ELF-1 (cell line): ENCODE data around the gene PEMT.

Experiments
- DNase-seq: peaks from one replicate; pipeline ENCODE4 v3.0.0-alpha.2; 2016; ENCODE audit warnings: low read depth, low spot score

Gene PEMT

DNA sequence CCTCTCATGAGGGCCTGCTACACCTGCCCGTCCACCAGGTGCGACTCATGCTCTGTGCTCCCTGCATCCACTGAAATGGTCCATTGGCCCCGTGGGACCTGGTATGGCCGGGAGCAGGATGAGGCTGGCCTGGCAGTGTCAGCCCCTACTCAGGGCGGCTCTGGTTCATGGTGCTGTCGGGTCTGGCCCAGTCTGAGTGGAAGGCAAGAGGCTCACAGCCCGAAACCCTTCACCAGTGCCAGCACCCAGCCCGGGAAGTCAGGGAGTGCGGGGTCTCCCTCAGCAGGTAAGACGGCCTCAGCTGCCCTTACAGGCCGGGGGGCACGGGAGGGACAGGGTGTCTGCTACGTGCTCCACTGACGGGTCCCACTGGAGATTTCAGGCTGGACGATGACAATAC lies 54.8 kb downstream of the PEMT start:
- no peak for DNase-seq

DNA sequence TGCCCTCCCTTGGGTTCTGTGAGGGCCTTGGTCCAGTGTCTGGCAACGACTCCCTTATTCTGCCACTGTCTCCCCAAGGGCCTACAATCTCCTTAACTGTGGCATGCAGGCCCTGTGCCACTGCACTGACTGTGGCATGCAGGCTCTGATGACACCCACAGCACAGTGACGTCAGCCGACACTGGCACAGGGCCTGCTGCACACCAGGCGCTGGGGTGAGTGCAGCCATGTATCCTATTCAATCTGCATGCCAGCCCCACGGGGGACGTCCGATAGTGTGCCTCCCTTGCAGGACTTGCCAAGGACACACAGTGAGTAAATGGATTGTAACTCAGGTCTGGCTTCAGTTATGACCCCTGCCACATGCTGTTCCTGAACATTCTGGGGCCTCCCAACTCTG lies 55.6 kb downstream of the PEMT start:
- DNase-seq = no peak

DNA sequence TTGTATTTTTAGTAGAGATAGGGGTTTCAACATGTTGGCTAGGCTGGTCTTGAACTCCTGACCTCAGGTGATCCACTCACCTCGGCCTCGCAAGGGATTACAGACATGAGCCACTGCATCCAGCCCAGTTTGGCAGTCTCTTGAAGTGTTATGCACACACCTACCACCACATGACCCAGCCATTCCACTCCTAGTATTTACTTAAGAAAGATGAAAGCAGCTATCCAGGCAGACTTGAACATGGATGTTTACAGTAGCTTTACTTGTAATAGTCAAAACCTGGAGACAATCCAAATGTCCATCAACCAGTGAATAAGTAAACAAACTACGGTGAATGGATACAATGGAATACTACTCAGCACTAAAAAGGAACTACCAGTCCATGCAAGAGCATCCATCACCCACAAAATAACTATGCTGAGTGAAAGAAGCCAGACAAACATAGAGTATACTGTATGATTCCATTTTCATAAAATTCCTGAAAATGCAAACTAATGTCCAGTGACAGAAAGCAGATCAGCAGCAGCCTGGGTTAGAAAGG lies 57.5 kb downstream of the PEMT start:
- no peak for DNase-seq

DNA sequence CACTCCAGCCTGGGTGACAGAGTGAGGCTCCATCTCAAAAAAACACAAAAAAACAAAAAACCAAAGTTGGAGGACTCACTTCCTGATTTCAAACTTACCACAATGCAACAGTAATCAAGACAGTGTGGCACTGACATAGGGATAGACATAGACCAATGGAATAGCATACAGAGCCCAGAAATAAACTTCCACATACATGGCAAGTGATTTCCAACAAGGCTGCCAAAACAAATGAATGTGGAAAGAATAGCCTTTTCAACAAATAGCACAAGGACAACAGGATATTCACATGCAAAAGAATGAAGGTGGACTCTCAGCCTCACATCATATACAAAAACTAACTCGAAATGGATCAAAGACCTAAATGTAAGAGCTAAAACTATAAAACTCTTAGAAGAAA lies 58.5 kb downstream of the PEMT start:
- DNase-seq = no peak

DNA sequence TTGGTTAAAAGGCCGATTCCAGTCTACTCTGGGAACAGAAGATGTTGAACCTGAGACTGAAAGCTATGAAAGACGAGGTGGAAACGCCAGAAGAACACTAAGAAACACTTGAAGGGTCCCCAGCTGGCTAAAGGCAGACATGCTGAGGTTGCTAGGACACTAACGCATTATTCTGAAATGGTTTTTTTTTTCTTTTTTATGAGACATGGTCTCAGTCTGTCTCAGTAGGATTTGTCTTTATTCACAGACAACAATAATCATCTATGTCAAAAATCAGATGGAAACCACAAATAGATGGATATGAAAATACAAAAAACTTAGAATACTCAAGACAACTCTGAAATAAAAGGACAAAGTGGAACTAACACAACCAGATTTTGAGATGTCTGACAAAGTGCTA lies 60.4 kb downstream of the PEMT start:
- no peak for DNase-seq

DNA sequence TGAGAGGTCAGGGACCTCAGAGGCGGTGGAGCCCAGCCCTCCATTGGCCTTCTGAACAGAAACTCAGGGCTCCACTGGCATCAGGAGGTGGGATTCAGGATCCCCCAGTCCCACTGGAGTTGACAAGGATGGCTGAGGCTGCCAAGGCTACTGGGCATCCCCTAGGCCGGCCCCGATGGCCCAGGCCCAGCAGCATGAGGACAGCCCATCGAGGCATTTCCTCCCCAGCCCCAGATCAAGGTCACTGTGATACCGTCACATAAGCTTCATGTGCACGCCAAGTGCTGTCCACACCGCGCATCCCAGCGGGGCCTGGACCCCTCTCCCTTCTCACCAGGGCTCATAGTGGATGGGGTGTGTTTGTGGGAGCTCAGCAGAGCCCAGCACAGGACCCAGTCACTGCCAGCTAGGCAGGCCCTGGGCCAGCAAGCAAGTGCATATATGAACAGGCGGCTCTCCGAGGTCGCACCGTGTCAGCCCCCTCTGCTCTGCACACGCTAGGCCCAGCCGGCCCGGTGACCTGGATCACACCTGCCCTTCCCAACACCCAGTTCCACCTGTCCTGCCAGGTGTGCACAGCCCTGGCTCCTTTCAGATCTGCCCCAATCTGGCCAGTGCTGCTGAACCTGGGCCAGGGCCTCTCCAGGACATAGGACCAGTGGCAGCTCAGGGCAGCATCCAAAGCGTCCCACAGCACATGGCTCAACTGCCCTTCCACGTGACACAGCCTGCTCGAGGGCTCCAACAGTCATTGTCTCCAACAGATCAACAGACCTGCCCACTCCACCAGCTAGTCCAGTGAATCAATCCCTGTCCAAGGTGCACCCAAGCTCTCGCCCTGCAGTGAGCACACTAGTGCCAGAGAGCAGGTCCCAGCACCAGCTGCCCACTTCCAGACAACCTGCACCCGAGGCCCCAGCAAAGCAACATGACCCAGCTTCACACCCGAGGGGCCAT lies 62.5 kb downstream of the PEMT start:
- no peak for DNase-seq

DNA sequence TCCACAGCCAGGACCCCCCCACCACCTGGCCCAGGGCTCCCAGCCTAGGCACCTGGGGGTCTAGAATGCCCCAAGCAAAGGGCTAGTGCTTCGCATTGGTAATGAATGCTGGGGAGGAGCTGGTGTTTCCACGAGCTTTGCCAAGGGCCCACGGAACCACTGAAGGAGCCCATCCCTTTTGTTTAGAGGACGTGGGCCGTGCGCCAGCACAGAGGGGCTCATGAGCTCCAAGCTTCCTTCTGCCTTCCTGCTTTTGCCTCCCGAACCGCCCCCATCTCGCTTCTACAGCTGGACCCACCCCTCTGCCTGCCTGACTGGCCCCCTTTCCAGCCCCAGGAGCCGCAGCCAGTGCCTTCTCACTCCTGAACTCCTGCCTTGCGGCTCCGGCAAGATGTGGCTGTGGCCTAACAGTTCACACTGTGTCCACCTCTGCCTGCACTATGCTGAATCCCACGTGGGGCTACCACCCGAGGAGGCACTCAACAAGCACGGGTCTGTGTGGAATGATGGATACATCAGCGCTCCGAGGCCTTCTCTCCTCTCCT lies 63.5 kb downstream of the PEMT start:
- no peak for DNase-seq

DNA sequence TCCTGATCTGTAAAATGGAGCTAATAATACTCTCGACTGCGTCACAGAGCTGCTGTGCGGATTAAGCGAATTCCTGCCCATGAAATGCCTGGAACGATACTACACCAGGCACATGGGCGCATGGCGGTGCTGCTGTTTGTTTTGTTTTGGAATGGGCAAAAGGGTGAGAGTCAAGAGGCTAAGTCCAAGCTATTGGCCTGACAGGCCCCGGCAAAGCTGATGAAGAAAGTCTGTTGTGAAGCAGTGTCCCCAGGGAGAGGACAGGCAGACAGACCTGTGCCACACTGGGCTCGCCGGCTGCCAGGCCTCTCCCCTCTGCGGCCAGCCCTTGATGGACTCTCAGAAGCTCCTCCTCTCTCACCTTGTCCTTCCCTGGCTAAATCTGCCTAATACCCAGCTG lies 64.0 kb downstream of the PEMT start:
- no peak for DNase-seq

DNA sequence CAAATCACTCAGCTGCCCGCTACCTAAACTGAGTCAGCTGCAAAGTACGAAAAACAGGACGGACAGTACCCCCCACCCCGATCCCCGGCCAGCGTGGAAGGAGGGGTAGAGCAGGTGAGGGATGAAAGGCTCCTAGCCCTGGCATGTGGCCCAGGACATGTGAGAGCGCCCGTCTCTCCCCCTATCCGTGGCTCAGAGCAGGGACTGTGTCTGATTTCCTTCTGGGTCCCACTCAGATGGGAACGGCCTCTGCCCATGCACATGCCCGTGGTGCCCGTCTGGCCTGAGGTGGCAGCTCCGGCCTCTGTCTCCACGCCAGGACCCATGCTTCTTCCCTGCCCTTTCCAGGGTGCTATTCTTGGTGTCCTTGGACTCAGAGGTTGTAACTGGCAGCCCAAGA lies 65.1 kb downstream of the PEMT start:
- no peak for DNase-seq

DNA sequence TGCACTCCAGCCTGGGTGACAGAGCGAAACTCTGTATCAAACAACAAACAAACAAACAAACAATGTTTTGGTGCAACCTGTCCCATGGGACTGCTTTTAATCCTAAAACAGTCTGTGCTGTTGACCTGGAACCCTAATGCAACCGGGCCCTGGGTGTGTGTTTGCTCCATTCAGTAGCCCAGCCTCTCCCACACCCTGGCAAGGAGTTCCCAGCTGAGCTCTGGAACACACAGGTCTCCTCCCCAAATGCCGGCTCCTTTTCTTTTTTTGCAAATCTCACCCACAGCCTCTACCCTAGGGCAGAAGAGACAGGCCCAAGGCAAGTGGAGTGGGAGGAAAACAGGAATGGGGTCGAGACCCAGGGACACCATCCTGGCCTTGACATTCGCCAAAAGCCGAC lies 65.6 kb downstream of the PEMT start:
- no peak for DNase-seq

DNA sequence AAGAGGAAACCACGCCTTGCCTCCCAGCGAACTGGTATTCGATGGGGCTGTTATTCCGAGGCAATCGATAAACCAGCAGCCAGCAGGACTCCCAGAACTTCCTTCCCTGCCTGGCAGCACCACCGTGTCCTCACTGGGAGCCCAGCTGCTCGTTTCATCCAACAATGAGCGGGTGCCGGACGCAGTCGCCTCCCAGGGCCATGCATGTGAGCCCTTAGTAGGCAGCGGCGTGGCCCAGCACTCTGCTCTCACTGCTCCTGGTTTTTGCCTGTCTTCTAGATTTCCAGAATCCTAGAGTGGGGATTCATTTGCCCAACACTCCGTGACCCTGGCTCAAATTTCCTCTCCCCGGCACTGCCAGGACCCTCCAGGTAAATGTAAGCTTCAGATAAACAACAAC lies 66.2 kb downstream of the PEMT start:
- DNase-seq = no peak

DNA sequence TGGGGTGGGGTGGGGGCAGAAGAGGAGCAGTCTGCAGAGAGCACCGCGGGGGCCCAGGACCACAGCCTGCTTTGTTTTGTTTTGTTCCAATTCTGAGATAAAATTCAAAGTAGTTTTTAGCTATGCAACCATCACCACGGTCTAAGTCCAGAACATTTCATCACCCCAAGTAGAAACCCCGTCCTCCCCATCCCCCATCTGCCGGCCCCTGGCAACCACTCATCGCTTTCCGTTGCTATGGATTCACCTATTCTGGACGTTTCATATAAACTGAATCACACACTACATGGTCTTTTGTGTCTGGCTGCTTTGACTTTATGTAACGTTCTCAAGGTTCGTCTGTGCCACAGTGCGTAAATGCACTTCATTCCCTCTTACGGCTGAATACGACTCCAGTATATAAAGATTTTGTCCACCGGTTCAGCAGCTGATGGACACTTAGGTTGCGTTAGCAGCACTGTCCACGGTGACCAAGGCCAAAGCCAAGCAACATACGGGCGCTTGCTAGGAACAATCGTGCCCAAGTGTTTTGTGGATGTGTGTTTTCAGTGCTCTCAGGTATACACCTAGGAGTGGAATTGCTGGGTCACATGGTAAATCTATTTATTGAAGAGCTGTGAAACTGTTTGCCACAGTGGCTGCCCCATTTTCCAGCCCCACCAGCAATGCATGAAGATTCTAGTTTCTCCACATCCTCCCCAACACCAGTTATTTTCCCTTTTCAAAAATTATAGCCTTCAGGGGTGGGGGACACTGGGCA lies 67.6 kb downstream of the PEMT start:
- no peak for DNase-seq

DNA sequence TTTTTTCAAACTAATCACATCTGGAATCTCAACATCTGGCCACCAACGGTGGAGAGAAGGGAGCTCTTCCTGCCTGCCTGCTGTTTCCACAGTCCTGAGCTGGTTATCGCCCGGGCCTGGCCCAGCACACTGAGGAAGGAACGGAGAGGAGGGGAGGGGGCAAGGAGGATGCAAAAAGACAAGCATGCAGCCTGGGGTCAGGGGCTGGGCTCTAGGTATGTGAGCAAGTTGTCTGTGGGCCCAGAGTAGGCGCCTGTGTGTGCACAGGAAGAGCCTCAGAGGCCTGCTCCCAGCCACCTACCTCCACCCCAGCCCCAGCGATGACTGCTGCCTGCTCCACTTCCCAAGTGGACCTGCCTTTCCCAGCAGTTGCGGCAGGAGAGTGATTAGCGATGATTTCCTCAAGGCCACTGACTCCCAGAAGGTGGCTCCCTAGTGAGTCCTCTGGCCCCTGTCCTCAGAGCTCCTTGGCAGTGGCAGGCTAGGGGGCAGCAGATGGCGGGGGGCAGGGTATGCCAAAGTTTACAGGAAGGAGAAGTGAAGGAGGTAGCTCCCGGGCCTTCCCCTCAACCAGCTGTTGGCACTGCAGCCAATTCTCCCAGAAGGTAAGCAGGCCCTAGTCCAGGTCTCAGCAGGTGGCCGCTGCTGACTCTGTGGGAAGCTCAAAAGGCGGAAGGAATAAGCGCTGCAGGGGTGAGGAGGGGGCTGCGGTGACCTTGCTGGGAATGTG lies 68.3 kb downstream of the PEMT start:
- peak; percentile 62 for DNase-seq

DNA sequence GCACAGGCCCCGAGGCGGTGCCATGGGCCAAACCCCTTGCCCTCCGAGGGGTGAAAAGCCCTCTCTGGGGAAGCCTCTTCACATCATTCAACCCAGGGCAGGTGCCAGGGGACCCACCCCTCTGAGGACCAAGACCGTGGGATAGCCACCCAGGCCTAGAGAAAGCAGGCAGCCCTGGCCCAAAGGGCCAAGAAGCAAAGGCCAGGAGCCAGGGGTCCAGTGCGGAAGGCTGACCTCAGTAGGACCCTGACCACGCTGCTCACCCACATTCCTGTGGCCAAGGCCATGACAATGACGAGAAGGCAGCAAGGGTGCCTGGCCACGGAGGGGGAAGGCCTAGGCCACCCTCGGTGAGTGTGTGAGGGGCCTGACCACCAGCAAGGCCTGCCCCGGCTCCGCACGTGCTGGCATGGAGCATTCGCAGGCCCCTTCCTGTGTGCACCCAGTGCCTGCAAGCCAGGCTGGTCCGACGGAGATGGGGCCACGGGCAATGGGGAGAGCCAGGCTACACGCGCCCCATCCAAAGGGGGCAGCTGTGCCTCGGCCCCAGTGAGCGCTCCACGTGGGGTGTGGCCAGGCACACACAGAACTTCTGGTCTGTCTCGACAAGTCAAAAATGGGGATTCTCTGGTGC lies 70.8 kb downstream of the PEMT start:
- no peak for DNase-seq

DNA sequence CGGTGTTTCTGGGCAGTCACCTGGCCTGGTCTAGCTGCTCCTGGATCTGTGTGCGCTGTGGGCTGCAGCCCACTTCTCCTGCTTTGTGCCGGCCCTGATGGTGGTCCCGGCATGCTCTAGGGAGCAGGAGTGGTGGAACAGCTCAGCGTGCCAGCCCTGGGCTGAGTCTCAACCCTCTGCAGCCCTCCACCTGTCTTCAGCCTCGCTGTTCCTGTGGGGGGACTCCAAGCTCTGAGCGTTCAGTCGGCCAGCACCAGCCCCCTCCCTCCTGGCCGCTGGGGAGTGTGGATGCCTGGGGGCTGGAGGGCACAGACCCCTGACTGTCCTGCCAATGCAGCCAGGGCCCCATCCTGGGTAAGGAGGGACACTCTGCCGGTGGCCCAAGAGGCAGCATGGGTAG lies 71.6 kb downstream of the PEMT start:
- DNase-seq = no peak

DNA sequence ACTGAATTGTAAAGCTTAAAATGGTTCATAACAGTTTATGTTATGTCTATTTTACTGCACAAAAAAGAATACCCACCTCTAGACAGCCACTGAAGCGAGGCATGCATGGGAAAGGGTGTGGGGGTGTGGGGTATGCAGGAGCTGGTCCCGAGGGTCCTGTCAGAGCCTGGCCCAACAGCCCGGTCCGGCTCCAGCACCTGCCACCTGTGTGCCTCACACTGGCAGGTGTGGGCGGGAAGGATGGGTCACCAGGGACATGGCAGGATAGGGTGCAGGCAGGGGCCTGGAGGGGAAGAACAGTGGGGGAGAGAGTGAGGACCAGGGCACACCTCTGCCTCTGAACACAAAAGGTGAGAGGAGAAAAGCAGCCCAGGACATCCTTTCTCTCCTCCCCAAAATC lies 72.6 kb downstream of the PEMT start:
- DNase-seq = no peak

DNA sequence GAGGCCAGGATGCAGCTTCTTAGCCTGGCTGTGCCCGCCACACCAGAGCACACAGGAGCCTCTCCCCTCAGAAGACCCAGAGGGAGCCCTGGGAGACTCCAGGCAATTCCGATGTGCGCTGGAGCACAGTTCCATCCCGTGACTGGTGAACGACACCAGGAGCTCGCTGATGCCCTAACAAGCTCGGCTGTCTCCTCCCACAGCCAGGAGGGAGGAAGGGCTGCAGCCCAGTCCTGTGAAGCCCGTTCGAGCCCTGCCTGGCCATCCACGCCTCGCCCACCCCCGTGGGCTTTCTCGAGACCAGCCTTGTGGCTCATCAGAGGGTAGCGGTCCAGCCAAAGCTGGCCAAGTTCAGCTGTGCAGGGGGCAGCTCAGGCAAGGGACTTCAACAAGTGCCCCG lies 73.5 kb downstream of the PEMT start:
- no peak for DNase-seq

DNA sequence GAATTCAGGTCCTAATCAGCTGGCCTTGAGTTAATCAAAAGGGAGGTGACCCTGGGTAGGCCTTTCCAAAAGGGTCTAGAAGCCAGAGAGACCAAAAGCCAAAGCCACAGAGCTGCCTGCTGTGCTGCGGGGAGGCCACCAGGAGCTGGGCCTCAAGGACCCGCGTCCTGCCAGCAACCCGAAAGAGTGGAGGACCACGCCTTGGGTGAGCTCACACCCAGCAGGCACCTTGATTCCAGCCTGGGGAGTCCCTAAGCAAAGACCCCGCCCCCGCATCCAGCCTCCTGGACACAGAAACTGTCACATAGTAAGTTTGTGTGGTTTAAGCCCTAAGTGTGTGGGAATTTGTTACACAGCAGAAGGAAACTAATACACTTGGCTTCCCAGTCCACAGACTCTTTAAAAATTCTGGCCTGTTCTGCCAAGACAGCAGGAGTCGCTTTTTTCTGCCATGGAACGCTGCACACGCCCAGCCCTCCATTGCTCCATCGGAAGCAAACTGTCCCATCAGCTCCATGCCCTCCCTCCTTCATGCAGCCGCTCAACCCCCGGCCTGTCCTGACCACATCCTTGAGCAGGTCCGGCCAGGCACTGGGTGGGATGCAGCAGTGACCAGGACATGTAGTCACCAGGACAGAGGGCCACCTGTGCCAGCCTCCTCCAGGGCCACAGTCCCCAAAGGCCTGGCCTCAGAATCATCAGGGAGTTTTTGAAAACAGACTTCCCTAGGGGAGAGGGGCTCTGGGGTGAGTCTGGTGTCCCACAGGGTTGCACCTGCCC lies 74.4 kb downstream of the PEMT start:
- no peak for DNase-seq

DNA sequence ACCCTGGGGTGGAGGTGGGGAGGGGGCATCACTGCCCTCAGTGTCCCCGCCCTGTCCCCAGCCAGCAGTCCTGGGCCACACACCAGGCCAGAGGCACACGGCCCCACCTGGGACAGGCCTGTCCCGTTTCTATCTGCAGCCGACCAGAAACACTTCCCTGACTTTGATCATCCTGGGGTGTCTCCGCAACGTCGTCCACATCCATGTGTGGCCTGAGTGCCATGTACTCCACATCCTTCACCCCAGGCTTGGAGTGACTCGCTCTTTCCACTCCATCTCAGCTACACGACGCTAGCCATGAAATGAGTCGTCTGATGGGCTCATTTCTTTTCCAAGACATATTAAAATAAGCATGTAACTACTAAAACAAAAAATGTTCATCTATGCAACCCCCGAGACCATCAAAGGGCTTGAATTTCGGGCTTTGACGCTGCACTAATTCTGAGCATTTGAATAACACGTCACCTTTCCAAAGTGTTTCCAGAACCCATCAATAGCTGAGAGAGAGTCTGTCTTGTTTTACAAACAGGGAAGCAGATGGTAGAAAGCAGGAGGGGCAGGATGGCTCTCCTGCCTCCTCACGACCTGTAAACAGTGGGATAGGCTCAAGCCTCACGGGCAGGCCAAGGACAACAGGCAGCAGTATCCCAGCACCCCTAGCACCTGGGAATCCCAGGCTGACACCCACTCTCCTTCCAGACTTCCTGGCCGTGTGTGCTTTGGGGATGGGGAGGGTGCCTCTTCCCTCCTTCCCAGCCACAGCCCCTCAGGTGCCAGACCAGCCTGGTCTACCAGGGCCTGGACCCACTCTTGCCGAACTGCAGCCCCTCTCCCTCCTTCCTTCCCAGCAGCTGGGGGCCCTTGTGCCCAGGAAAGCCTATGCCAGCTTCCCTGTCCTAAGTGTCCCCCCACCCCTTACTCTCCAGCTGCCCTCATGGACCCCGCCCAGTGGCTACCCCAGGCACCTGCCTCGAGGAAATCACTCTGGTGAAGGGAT lies 75.3 kb downstream of the PEMT start:
- no peak for DNase-seq
